ENCODE results near the gene KLHDC7A.

KLHDC7A gene

DNA sequence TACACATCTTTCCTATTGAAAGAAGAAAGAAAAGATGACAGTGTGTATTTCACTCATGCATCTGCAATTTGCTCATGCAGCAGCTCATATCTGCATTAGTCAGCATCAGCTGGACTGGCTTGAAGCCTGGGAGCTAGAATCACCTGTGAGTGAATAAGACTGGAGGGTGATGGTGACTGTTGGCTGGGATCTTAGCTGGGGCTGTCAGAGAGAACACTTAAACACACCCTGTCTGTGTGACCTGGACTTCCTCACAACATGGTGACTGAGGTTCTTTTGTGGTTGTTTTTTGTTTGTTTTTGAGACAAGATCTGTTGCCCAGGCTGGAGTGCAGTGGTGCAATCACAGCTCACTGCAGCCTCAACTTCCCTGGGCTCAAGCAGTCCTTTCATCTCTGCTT is 24.9 kb downstream of the KLHDC7A start:
- TF ChIP-seq, protein P1, sequence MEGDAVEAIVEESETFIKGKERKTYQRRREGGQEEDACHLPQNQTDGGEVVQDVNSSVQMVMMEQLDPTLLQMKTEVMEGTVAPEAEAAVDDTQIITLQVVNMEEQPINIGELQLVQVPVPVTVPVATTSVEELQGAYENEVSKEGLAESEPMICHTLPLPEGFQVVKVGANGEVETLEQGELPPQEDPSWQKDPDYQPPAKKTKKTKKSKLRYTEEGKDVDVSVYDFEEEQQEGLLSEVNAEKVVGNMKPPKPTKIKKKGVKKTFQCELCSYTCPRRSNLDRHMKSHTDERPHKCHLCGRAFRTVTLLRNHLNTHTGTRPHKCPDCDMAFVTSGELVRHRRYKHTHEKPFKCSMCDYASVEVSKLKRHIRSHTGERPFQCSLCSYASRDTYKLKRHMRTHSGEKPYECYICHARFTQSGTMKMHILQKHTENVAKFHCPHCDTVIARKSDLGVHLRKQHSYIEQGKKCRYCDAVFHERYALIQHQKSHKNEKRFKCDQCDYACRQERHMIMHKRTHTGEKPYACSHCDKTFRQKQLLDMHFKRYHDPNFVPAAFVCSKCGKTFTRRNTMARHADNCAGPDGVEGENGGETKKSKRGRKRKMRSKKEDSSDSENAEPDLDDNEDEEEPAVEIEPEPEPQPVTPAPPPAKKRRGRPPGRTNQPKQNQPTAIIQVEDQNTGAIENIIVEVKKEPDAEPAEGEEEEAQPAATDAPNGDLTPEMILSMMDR (IDR thresholded peaks at IDR 0.05; ENCODE audit: insufficient read depth, low read depth, low read length, missing control alignments), result no peak
- H3K4me3 ChIP-seq (ENCODE audit: low read depth, low read length), result no peak overlapping the region

DNA sequence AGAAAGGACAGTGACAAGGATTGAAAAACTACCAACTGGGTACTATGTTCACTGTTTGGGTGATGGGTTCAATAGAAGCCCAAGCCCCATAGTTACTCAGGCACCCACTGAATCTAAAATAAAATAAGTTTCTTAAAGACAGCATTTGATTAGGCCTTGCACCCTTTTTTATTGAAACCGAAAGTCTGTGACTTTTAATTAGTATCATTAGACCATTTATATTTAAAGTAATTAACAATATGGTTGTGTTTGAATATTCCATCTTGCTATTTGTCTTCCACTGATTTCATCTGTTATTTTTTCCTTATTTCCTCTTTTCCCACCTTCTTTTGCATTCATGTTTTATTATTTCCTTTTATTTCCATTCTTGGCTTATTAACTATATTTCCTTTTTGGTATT is 27.4 kb downstream of the KLHDC7A start:
- TF ChIP-seq, protein P1 (IDR thresholded peaks at IDR 0.05; ENCODE audit: insufficient read depth, low read depth, low read length, missing control alignments), result no peak
- H3K4me3 ChIP-seq (ENCODE audit: low read depth, low read length), result no peak overlapping the region
- DNase-seq (ENCODE audit: low read depth), result no peak

More for the DNA sequence above, 24.9 kb downstream of the KLHDC7A start:
- no peak for DNase-seq (ENCODE audit: low read depth)

DNA sequence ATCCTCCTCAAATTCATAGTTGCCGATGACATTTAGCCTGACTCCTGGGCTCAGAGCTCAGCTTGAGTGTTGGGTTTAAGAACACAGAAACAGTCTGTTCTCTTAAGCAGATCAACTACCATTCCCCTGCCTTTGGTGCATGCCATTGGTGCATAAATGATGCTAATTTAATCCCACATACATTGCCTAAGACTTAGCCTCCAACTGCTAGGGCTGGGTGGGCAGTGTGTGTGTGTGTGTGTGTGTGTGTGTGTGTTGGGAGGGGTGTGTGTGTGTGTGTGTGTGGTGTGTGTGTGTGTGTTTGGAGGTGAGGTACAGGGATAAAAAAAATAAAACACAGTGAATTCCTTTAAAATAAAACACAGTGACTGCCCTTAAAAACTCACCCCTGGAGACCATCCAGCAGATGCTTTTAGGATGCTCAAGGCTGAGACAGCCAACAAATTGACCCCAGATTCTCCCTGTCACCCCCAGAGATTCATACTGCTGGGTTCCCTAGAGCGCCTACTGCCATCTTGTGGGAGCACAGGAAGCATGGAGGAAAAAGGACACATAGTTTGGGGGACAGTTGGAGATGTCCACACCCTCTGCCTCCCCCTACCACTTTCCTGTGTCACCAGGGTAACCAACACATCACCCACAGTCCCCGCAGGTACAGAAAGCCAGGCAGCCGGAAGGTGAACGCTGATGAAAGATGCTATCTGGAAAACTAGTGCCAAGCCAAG is 30.6 kb downstream of the KLHDC7A start:
- TF ChIP-seq, protein P1 (IDR thresholded peaks at IDR 0.05; ENCODE audit: insufficient read depth, low read depth, low read length, missing control alignments), result no peak
- H3K4me3 ChIP-seq (ENCODE audit: low read depth, low read length), result no peak overlapping the region
- DNase-seq (ENCODE audit: low read depth), result no peak

DNA sequence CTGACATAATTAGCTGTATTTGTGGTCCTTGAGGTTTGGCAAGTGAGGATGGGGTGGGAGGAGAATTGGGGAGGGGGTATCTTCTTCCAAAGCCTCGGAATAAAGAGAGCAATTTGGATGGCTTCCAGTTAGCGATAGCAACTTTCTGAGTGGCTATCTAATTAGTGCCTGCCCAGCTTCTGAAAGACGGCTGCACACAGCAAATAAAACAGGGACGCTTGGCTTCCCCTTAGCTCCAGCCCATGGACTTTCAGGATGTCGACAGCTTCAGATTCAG is 31.1 kb downstream of the KLHDC7A start:
- TF ChIP-seq, protein P1 (IDR thresholded peaks at IDR 0.05; ENCODE audit: insufficient read depth, low read depth, low read length, missing control alignments), result no peak
- no peak overlapping the region for H3K4me3 ChIP-seq (ENCODE audit: low read depth, low read length)
- DNase-seq (ENCODE audit: low read depth), result no peak

DNA sequence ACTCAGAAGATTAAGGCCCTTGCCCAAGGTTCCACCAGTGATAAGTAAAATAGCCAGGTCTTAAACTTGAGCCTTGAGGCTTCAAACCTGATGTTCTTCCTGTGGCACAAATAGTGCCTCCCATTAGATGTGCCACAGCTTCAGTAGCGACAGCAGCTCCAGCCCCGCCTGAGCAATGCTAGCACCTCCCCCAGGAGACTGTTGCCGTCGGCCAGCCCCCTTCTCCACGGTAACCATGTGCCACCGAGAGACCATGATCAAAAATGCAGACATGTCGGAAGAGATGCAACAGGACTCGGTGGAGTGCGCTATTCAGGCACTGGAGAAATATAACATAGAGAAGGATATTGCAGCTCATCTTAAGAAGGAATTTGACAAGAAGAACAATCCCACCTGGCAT is 32.2 kb downstream of the KLHDC7A start:
- DNase-seq (ENCODE audit: low read depth), result no peak
- TF ChIP-seq, protein P1 (IDR thresholded peaks at IDR 0.05; ENCODE audit: insufficient read depth, low read depth, low read length, missing control alignments), result no peak
- H3K4me3 ChIP-seq (ENCODE audit: low read depth, low read length), result no peak overlapping the region

DNA sequence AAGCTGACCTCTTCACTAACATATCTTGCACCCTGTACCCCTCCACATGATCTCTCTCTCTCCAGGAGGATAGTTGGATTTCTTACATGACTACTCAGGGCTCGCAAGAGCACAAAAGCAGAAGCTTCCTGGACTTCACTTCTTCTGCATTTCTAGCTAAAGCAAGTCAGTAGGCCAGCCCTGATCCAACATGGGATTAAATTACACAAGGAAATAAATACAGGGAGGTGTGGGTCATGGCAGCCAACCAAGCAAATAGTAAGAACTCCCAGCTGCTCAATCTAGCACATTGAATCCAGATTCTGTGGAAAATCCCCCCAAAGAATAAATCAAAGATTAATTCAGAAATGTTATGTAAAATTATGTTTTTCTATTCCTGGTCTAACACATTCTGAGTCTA is 33.3 kb downstream of the KLHDC7A start:
- TF ChIP-seq, protein P1 (IDR thresholded peaks at IDR 0.05; ENCODE audit: insufficient read depth, low read depth, low read length, missing control alignments), result no peak
- DNase-seq (ENCODE audit: low read depth), result no peak
- no peak overlapping the region for H3K4me3 ChIP-seq (ENCODE audit: low read depth, low read length)

DNA sequence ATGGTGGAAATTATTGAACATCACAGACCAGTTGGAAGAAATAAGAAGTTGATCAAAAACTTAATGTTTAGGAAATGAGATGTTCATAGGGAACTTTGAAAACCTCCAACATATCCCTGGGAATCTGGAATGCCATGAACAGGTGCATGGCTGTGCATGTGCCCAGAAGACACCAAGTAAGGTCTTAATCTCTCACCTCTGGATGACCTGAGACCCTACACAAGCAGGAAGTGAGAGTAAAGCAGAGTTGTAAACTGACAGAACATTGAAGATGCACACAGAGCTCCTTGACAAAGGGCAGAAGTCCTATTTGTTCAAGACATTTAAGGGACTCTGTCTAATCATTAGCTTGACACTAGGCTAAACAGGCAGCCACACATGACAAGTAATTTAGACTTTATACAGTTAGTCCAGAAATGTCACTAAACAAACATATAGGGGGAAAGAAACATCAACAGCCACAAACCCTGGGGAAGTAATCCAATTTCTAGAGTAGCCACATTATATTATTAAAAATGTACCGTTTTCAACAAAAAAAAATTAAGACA is 34.5 kb downstream of the KLHDC7A start:
- TF ChIP-seq, protein P1 (IDR thresholded peaks at IDR 0.05; ENCODE audit: insufficient read depth, low read depth, low read length, missing control alignments), result no peak
- DNase-seq (ENCODE audit: low read depth), result no peak
- no peak overlapping the region for H3K4me3 ChIP-seq (ENCODE audit: low read depth, low read length)

Data from GM12865 (cell line).